GM19397 (cell line): ENCODE results near the gene CSAG3.

Experiments
- ATAC-seq: cut with Tn5 transposase; IDR thresholded peaks from one replicate; pipeline ENCODE4 v1.9.1; 2021; ENCODE audit warnings: mild to moderate bottlenecking, moderate library complexity; ENCODE audit not compliant: unreplicated experiment

Gene CSAG3

GRCh38 chrX:152806035-152806434, 47.0 kb downstream of the CSAG3 start:
- ATAC-seq = no peak
